DMS 273 treated with DMSO at 0.1 percent for 48 hours (cell line): ENCODE measurements around the gene GNS.
"Not testable (repeated sequence)": the region's sequence is repeated elsewhere in the genome, so short reads cannot be mapped to it uniquely, and the experiment has no call there.

Experiments
- DNase-seq: peaks from one replicate; lab custom pipeline; 2025; lab: John Stamatoyannopoulos, UW

Gene GNS

DNA sequence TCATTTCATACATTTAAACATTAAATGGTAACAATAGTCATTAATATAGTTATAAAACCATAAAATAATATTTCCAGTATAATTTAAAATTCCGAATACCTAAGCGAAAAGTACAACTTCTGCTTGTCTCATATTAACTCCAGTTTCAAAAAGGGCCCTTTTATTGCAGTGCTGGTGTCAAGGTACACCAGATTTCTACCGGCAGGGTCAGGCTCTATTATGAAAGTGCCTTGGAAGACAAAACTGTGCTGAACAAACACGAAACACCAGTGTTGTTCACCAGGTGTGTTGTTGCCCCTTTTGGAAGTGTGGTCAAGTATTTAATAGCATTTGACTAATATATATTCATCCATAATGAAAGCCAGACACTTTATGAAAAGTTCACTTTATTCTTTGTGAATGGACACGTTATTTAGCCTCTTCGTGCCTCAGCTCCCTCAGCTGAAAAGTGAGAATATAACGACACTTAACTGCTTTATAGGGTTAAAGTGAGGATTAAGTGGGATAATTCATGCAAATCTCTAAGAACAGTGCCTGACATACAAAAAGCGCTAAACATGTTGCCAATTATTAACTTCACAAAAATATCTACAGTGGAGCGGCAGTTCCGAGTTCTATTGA lies 20.3 kb upstream of the GNS start:
- no peak for DNase-seq

DNA sequence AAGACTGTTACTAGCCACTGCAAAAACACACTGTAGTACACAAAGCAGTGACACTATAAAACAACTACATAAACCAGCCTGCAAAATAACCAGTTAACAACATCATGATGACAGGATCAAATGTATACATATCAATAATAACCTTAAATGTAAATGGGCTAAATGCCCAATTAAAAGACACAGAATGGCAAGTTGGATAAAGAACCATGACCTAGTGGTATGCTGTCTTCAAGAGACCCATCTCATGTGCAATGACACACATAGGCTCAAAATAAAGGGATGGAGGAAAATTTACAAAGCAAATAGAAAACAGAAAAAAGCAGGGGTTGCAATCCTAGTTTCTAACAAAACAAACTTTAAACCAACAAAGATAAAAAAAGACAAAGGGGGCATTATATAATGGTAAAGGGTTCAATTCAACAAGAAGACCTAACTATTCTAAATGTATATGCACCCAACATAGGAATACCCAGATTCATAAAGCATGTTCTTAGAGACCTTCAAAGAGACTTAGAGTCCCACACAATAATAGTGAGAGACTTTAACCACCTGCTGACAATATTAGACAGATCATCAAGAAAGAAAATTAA lies 16.0 kb upstream of the GNS start:
- not testable (repeated sequence) for DNase-seq

DNA sequence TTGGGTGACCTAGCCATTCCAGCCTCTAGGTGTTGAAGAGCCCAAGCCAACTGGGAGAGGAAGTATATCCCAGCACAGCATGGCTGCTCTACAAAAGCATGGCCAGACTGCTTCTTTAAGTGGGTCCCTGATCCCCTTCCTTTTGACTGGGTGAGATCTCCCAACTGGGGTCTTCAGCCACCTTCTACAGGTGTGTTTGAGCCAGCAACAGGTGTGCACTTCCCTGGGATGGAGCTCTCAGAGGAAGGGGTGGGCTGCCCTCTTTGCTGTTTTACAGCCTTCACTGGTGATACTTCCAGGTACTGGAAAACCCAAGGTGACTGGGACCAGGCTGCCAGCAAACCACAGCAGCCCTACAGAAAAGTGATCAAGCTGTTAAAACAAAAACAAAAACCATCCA lies 14.2 kb upstream of the GNS start:
- DNase-seq = no peak

DNA sequence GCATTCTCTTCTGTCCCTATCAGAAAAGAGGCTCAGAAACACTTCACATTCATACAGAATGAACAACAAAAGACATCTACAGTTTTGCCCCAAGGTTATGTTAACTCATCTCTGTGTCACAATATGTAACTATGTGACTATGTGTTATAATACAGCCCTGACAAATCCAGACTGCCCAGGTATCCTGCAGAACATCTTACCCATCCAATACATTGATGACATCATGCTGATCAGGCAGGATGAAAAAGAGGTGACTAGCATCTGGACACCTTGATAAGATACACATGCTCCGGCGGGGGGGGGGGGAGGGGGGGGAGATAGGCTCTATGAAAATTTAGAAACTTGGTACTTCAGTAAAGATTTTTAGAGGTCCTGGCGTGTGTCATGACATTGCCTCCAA lies 8.3 kb upstream of the GNS start:
- DNase-seq = no peak

- no peak for DNase-seq
These were observed 1.8 kb upstream of the GNS start for GRCh38 chr12:64760808-64761573.

DNA sequence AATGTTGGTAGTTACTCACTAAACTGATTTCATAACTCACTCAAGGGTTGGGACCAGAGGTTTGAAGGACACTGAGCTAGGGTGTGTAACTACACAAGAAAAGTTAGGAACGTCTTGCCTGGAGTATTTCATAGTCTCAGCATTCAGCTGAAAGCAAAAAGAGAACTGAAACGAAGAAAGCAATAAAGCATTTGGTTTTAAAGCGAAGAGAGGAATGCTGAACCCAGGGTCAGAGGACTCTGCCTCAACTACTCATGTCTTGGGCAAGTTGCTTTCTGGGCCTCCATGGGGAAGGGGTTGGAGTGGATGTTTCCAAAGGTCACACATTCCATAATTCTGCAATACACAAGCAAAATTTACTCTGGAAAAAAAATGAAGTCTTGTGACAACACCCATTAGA lies 1.4 kb downstream of the GNS start:
- DNase-seq = no peak

GRCh38 chr12:64756376-64756775 lies 2.8 kb downstream of the GNS start:
- no peak for DNase-seq

GRCh38 chr12:64753427-64753826 lies 5.8 kb downstream of the GNS start:
- no peak for DNase-seq

DNA sequence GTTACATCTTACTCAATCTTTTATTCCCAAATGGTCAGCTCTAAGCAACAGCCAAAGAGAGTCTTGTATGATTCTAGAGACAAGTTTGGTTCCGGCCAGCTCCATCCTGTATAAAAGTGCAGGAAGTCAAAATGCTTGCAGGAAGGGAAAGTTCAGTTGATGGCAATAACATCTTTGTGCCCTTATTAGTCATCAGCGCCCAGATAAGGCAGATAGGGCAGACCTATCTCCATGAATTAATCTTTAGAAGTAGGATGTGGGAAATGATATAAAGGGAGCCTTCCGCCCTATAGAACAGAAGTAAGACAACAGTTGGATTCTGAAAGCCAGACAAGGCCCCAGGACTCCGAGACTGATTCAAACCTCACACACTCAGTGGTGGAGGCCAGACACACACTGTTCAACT lies 6.4 kb downstream of the GNS start:
- no peak for DNase-seq

DNA sequence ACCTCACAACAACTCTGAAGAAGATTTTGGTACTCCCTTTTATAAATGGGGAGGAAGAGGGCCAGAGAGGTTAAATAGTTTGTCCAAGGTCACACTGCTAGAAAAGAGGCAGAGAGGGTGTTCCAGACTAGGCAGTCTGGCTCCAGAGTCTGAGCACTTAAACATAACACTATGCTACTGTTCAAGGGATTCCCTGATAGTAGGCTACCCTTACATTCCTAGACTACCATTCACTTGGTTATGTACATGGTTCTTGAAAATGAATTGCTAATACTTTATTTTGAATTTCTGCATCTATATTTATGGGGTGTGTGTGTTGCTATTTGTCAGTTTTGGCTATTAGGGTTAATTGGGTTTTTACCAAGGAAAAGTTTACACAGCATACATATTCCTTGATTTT lies 7.2 kb downstream of the GNS start:
- no peak for DNase-seq

DNA sequence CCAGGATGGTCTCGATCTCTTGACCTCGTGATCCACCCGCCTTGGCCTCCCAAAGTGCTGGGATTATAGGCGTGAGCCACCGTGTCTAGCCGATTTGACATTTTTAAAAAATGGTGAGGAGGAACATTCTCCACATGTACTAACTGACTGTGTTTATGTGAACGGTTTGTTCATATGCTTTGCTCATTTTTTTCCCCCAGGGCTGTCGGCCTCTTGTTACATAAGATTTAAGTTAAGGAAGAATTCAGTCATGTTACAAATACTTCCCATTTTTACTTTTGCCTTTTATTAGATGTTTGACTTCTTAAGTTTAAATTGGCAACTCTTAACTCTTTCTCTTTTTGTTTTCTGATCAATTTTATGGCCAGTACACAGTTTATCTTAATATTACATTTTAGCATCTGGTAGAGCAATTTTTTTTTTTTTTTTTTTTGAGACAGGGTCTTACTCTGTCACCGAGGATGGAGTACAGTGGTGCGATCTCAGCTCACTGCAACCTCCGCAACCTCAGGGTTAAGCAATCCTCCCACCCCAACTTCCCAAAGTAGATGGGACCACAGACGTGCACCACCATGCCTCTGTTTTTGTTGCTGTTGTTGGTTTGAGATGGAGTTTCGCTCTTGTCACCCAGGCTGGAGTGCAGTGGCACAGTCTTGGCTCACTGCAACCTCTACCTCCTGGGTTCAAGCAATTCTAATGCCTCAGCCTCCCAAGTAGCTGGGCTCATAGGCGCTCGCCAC lies 9.6 kb downstream of the GNS start:
- no peak for DNase-seq

DNA sequence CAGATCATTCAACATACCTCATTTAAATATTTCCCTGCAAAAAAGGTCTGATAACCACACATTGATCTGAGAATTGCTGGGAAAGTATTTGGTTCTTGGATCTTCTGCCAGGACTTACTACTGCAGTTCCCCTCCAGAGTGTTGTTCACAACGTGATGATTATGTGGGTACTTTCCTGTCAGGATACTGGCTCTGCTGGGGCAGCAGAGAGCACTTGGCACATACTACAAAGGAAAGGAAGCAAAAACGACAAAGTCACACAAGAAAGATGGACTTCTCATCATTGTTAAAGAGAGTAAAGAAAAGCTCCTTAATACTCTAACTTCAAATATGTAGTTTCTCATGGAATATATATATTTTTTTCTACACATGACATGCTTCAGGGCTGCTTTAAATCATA lies 11.5 kb downstream of the GNS start:
- DNase-seq = no peak

- no peak for DNase-seq
These were observed 12.5 kb downstream of the GNS start for GRCh38 chr12:64746663-64747062.

- DNase-seq = no peak
These were observed 13.2 kb downstream of the GNS start for GRCh38 chr12:64745980-64746379.

DNA sequence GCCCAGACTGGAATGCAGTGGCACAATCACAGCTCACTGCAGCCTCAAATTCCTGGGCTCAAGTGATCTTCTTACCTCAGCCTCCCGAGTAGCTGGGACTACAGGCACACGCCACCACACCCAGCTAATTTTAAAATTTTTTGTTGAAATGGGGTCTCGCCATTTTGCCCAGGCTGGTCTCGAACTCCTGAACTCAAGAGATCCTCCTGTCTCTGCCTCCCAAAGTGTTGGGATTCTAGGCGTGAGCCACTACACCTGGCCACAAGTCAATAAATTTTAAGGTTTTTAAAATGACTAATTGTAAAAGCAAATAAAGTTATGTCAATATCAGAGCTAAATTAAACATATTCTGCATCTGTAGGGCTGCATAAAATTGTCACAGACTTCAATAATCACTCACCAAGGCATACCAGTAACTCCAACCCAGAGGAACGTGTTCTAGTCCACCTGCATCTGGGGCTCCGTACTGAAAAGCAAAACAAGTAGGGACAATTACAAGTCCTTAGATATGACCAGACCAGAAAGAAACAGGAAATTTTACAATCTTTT lies 13.9 kb downstream of the GNS start:
- no peak for DNase-seq

DNA sequence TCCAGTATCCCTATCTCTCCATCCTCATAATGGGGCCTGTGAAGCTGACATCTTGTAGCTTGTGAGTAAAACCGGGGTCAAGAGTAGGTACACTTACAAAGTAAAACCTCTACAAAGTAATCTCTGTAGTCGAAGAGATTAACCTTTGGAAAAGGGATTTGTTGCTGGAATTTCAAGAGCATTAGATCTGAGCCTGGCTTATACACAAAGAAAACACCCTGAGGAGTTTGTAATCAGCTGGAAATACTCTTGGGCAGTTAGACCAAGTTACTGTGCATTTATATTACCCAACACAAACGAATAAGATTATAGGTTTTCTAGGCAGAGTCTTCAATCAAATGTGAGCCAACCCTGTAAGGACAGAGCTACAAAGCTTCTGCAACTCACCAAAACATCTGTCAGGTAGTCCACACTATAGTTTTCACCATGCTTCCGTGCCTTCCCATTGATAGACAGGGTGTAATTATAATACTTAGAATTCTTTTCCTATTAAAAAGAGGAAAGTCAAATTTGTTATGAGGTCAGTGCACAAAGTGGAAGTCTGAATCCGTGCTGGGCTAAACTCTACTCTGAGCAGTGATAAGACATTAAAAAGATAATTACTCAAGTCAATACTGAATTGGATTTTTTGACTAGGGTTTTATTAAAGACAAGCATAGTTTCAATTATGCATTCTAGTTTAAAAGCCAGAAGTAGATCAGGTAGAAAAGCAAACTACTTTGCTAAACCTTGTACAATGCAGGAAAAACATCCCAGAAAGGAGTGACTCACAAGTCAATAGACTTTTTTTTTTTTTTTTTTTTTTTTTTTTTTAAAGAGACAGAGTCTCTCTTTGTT lies 14.6 kb downstream of the GNS start:
- DNase-seq = no peak

GRCh38 chr12:64743206-64743605 lies 16.0 kb downstream of the GNS start:
- no peak for DNase-seq

DNA sequence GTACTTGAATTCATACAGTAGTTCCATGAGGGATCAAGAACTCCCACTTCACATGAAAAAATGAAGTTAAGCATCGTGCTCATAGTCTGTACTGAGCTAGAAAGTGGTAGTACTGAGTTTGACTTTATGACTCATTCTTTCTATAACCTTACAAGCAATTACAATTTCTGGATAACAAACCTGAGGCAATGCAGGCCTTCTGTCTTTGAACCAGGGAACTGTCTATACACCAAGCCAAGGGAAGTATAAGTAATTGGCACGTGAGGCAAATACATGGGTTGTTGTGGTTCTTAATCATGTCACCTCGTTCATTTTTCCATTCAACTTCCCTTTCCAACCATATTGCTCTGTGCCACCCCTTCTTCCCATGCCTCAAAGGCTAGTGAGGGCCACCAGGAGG lies 16.8 kb downstream of the GNS start:
- no peak for DNase-seq

DNA sequence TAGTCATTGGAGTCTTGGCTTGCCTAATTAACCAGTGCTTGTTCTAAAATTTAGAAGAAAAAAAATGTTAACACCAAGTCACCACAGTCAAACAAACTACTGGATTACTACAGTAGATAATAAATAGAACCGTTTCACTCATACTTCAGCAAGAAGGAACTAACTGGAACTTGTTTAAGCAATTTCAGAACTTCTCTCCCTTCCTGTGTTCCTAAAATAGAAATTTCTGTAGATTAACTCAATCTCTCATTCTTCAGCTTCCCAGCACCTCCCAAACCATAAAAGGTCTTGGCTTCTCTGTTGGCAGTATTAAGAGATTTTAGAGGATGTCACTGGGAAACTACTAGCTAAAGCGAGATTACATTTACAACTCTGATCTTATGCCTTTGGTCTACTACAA lies 18.6 kb downstream of the GNS start:
- no peak for DNase-seq

- DNase-seq = no peak
These were observed 19.4 kb downstream of the GNS start for GRCh38 chr12:64739778-64740177.

- no peak for DNase-seq
These were observed 21.7 kb downstream of the GNS start for GRCh38 chr12:64737539-64737938.

GRCh38 chr12:64736771-64737170 lies 22.4 kb downstream of the GNS start:
- DNase-seq = no peak
